DND-41 (cell line): ENCODE data around the gene ACR.

Source experiments
- EZH2 ChIP-seq: IDR thresholded peaks from 3 replicates; pipeline ENCODE4 v1.6.1; 2012; ENCODE audit warnings: borderline replicate concordance, low read depth, mild to moderate bottlenecking, moderate library complexity, low read length, inconsistent platforms; ENCODE audit not compliant: severe bottlenecking
- TF ChIP-seq, protein P1 (sequence below): IDR thresholded peaks from 2 replicates; pipeline ENCODE4 v1.5.1; 2012; ENCODE audit warnings: borderline replicate concordance, low read length, moderate library complexity, mild to moderate bottlenecking; ENCODE audit not compliant: poor library complexity, severe bottlenecking; ENCODE audit errors: extremely low read depth

DNA sequence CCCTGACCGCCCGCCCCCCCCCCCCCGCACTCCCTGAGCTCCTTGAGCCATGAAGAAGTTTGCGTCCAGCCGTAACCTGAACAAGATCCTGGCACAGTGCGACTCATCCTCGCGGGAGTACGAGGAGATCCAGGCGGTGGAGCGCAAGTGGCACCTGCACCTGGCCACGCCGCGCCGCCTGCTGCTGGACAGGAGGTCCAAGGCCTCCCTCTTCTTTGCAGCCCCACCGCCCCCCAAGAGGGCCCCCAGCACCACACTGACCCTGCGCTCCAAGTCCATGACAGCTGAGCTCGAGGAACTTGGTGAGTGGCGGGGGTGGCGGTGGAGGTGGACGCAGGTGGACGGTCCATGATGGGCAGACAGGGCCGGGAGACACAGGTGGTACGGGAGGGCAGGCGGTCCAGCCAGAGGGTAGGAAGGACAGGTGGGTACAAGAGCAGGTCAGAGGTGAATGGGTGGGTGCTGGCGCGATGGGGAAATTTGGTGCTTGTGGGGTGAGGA lies 32.1 kb upstream of the ACR start:
- TF ChIP-seq EZH2 = no peak
- TF ChIP-seq, protein P1, sequence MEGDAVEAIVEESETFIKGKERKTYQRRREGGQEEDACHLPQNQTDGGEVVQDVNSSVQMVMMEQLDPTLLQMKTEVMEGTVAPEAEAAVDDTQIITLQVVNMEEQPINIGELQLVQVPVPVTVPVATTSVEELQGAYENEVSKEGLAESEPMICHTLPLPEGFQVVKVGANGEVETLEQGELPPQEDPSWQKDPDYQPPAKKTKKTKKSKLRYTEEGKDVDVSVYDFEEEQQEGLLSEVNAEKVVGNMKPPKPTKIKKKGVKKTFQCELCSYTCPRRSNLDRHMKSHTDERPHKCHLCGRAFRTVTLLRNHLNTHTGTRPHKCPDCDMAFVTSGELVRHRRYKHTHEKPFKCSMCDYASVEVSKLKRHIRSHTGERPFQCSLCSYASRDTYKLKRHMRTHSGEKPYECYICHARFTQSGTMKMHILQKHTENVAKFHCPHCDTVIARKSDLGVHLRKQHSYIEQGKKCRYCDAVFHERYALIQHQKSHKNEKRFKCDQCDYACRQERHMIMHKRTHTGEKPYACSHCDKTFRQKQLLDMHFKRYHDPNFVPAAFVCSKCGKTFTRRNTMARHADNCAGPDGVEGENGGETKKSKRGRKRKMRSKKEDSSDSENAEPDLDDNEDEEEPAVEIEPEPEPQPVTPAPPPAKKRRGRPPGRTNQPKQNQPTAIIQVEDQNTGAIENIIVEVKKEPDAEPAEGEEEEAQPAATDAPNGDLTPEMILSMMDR = no peak
